Neutrophil (primary cell): ENCODE results near the gene COL26A1.

Source experiments
- H3K27ac ChIP-seq: fragments of 200-600 bp; sonication (generic); 2 replicates; pipeline ENCODE4 v1.5.1; 2016; ENCODE audit warnings: mild to moderate bottlenecking, moderate library complexity
- H3K27me3 ChIP-seq: fragments of 200-600 bp; sonication (generic); 2 replicates; pipeline ENCODE4 v1.6.0; 2016; ENCODE audit warnings: mild to moderate bottlenecking
- H3K36me3 ChIP-seq: fragments of 200-600 bp; sonication (generic); 2 replicates; pipeline ENCODE4 v1.5.1; 2017
- H3K4me1 ChIP-seq, 2 experiments: fragments of 200-600 bp in 1 of 2; sonication (generic) in 1 of 2; 1 replicate in 1 of 2; 2 replicates in 1 of 2; pipeline versions ENCODE4 v1.5.1 to v1.6.1; 2013 to 2016; ENCODE audit warnings: low read depth in 1 of 2, low read length in 1 of 2, mild to moderate bottlenecking in 1 of 2, moderate library complexity in 1 of 2; ENCODE audit not compliant: control insufficient read depth in 1 of 2, insufficient read depth in 1 of 2
- H3K4me3 ChIP-seq, 2 experiments: fragments of 200-600 bp in 1 of 2; sonication (generic) in 1 of 2; 1 replicate in 1 of 2; 2 replicates in 1 of 2; pipeline ENCODE4 v1.5.1; 2013 to 2016; ENCODE audit warnings: low read depth in 1 of 2, low read length in 1 of 2, mild to moderate bottlenecking in 1 of 2, moderate library complexity in 1 of 2
- H3K9me3 ChIP-seq: fragments of 200-600 bp; sonication (generic); 2 replicates; pipeline ENCODE4 v1.5.1; 2016
- CTCF ChIP-seq: fragments of 200-600 bp; sonication (generic); IDR thresholded peaks from 2 replicates; pipeline ENCODE4 v1.5.1; 2016; ENCODE audit warnings: antibody characterized with exemption

The COL26A1 gene

GRCh38 chr7:101441890-101442289 lies 79.2 kb downstream of the COL26A1 start:
- Histone ChIP-seq H3K4me3 (no peak overlapping the region), H3K9me3 (no peaks in the 10 kb centered on the region), H3K4me1 (no peaks in the 10 kb centered on the region), H3K36me3 (no peaks in the 10 kb centered on the region), H3K27ac (no peak overlapping the region), H3K27me3 (peaks cover 16% of the 10 kb centered on the region)
- TF ChIP-seq CTCF: no peak

GRCh38 chr7:101442426-101443070 lies 79.9 kb downstream of the COL26A1 start:
- Histone ChIP-seq H3K4me3 (no peak overlapping the region), H3K36me3 (no peaks in the 10 kb centered on the region), H3K9me3 (no peaks in the 10 kb centered on the region), H3K4me1 (no peaks in the 10 kb centered on the region), H3K27ac (no peak overlapping the region), H3K27me3 (peaks cover 15% of the 10 kb centered on the region)
- no peak for TF ChIP-seq CTCF

GRCh38 chr7:101450064-101450463 lies 87.4 kb downstream of the COL26A1 start:
- Histone ChIP-seq H3K9me3 (no peaks in the 10 kb centered on the region), H3K4me3 (no peak overlapping the region), H3K36me3 (no peaks in the 10 kb centered on the region), H3K4me1 (no peaks in the 10 kb centered on the region), H3K27me3 (no peaks in the 10 kb centered on the region), H3K27ac (no peak overlapping the region)
- no peak for TF ChIP-seq CTCF

GRCh38 chr7:101453617-101454016 lies 90.9 kb downstream of the COL26A1 start:
- TF ChIP-seq CTCF: no peak
- Histone ChIP-seq H3K4me1 (no peaks in the 10 kb centered on the region), H3K27ac (no peak overlapping the region), H3K9me3 (no peaks in the 10 kb centered on the region), H3K4me3 (no peak overlapping the region), H3K27me3 (no peaks in the 10 kb centered on the region), H3K36me3 (no peaks in the 10 kb centered on the region)

GRCh38 chr7:101457001-101457750 lies 94.5 kb downstream of the COL26A1 start:
- Histone ChIP-seq H3K4me1 (no peaks in the 10 kb centered on the region), H3K9me3 (no peaks in the 10 kb centered on the region), H3K27me3 (no peaks in the 10 kb centered on the region), H3K27ac (no peak overlapping the region), H3K36me3 (no peaks in the 10 kb centered on the region), H3K4me3 (no peak overlapping the region)
- no peak for TF ChIP-seq CTCF
